IPS DF 6.9 (cell line): ENCODE results near the gene EPHB1.

Experiments used
- DNase-seq: peaks from one replicate; pipeline ENCODE4 v3.0.0-alpha.2; 2013; ENCODE audit warnings: low read depth, low spot score
- H3K27ac ChIP-seq: one replicate; pipeline ENCODE4 v1.5.1; 2013; ENCODE audit warnings: low read length, control low read depth
- H3K27me3 ChIP-seq: 2 replicates; pipeline ENCODE4 v1.6.1; 2013; ENCODE audit warnings: mild to moderate bottlenecking, low read length; ENCODE audit not compliant: control insufficient read depth, insufficient read depth
- H3K36me3 ChIP-seq: 2 replicates; pipeline ENCODE4 v1.6.1; 2013; ENCODE audit warnings: low read length; ENCODE audit not compliant: control insufficient read depth, insufficient read depth
- H3K4me1 ChIP-seq: 2 replicates; pipeline ENCODE4 v1.6.1; 2013; ENCODE audit warnings: low read length; ENCODE audit not compliant: control insufficient read depth, insufficient read depth
- H3K4me3 ChIP-seq: 2 replicates; pipeline ENCODE4 v1.5.1; 2013; ENCODE audit warnings: mild to moderate bottlenecking, low read length
- H3K9me3 ChIP-seq: 2 replicates; pipeline ENCODE4 v1.6.1; 2013; ENCODE audit warnings: low read length, inconsistent platforms; ENCODE audit not compliant: control insufficient read depth, insufficient read depth
- WGBS: extraction: QIAGEN DNeasy Blood & Tissue Kit; methylation state at CpG from one replicate; pipeline ENCODE4 v1.1.7; 2013; ENCODE audit warnings: mixed read lengths, missing lambda C conversion rate; ENCODE audit not compliant: insufficient read length, insufficient coverage; 5-methylcytosine and 5-hydroxymethylcytosine counted together

EPHB1 gene

GRCh38 chr3:134807189-134807588 is 12.1 kb downstream of the EPHB1 start:
- no peak for DNase-seq
- Histone ChIP-seq H3K27ac (no peak overlapping the region), H3K9me3 (no peaks in the 10 kb centered on the region), H3K36me3 (no peaks in the 10 kb centered on the region), H3K4me3 (no peak overlapping the region), H3K4me1 (peaks cover 7% of the 10 kb centered on the region; the same call in 1 of the 2 replicates), H3K27me3 (no peaks in the 10 kb centered on the region)
- no CpG with 5 or more reads among the region's 6 CpGs for WGBS

DNA sequence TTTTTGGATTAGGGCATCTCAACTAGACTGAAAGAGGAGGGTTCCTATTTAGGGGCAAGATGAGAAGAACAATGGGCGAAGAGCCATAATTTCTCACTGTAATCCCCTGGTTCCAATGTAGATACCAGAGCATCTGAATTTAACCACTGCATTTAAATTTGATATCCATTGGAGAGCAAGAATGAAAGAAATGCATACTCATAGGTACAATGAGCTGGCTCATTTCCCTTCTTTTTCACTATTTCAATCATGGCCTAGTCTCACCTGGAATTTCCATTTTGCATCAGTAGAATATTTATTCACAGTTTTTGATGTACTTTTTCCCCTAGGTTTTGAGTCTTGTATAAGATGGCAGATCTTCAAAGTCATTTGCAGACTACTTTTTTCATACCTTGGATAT is 13.8 kb downstream of the EPHB1 start:
- Histone ChIP-seq H3K4me3 (no peak overlapping the region), H3K9me3 (no peaks in the 10 kb centered on the region), H3K4me1 (peaks cover 7% of the 10 kb centered on the region; the same call in 1 of the 2 replicates), H3K27ac (no peak overlapping the region), H3K27me3 (no peaks in the 10 kb centered on the region), H3K36me3 (no peaks in the 10 kb centered on the region)
- no peak for DNase-seq
- WGBS, result no CpG with 5 or more reads among the region's 1 CpG

- WGBS, result no CpG with 5 or more reads among the region's 5 CpGs
- peaks cover 7% of the 10 kb centered on the region; the same call in 1 of the 2 replicates for H3K4me1 ChIP-seq
- DNase-seq, result no peak
- H3K27ac ChIP-seq, result no peak overlapping the region
- H3K4me3 ChIP-seq, result no peak overlapping the region
- no peaks in the 10 kb centered on the region for H3K36me3 ChIP-seq
- no peaks in the 10 kb centered on the region for H3K9me3 ChIP-seq
- H3K27me3 ChIP-seq, result no peaks in the 10 kb centered on the region
Measured at GRCh38 chr3:134809427-134810051, 14.5 kb downstream of the EPHB1 start.

- no CpG with 5 or more reads among the region's 2 CpGs for WGBS
- no peak for DNase-seq
Measured at GRCh38 chr3:134810052-134810435, 15.0 kb downstream of the EPHB1 start.

DNA sequence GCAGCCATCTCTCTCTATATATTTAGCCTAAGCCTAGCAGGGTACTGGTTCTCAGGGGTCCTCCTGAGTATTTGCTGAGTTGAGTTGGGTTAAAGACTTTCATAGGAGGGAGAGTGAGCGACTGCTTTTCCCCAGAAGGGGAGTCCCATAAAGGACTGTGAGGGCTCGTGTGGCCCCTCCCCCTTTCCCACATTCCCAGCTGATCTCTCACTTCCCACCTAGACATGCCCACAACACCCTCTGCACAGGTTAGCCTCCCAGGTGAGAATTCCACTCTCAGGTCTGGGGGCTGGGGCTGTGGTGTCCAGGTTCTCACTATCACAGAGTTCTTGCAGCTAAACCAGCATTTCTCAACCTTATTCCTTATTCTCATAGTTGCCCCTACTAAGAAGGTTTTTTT is 15.8 kb downstream of the EPHB1 start:
- Histone ChIP-seq H3K4me3 (no peak overlapping the region), H3K4me1 (peaks cover 7% of the 10 kb centered on the region; the same call in 1 of the 2 replicates), H3K9me3 (no peaks in the 10 kb centered on the region), H3K27ac (no peak overlapping the region), H3K27me3 (no peaks in the 10 kb centered on the region), H3K36me3 (no peaks in the 10 kb centered on the region)
- DNase-seq, result no peak
- WGBS, result no CpG with 5 or more reads among the region's 2 CpGs

More at GRCh38 chr3:134810052-134810435, 15.0 kb downstream of the EPHB1 start:
- Histone ChIP-seq H3K9me3 (no peaks in the 10 kb centered on the region), H3K4me1 (peaks cover 7% of the 10 kb centered on the region; the same call in 1 of the 2 replicates), H3K36me3 (no peaks in the 10 kb centered on the region), H3K4me3 (no peak overlapping the region), H3K27ac (no peak overlapping the region), H3K27me3 (no peaks in the 10 kb centered on the region)

GRCh38 chr3:134813618-134814017 is 18.6 kb downstream of the EPHB1 start:
- no peak overlapping the region for H3K4me3 ChIP-seq
- no peaks in the 10 kb centered on the region for H3K9me3 ChIP-seq
- no peaks in the 10 kb centered on the region for H3K36me3 ChIP-seq
- no CpG with 5 or more reads among the region's 1 CpG for WGBS
- H3K27me3 ChIP-seq, result no peaks in the 10 kb centered on the region
- no peak overlapping the region for H3K27ac ChIP-seq
- peaks cover 7% of the 10 kb centered on the region; the same call in 1 of the 2 replicates for H3K4me1 ChIP-seq
- no peak for DNase-seq

- no peaks in the 10 kb centered on the region for H3K4me1 ChIP-seq
- no peak overlapping the region for H3K27ac ChIP-seq
- no CpG with 5 or more reads among the region's 1 CpG for WGBS
- H3K9me3 ChIP-seq, result no peaks in the 10 kb centered on the region
- H3K36me3 ChIP-seq, result no peaks in the 10 kb centered on the region
- H3K4me3 ChIP-seq, result no peak overlapping the region
- no peak for DNase-seq
- H3K27me3 ChIP-seq, result no peaks in the 10 kb centered on the region
Measured at GRCh38 chr3:134815519-134815918, 20.5 kb downstream of the EPHB1 start.

- H3K4me1 ChIP-seq, result no peaks in the 10 kb centered on the region
- no peaks in the 10 kb centered on the region for H3K36me3 ChIP-seq
- WGBS, result no CpG with 5 or more reads among the region's 7 CpGs
- no peak overlapping the region for H3K27ac ChIP-seq
- no peak for DNase-seq
- H3K27me3 ChIP-seq, result no peaks in the 10 kb centered on the region
- H3K9me3 ChIP-seq, result no peaks in the 10 kb centered on the region
- no peak overlapping the region for H3K4me3 ChIP-seq
Measured at GRCh38 chr3:134816623-134817022, 21.6 kb downstream of the EPHB1 start.

GRCh38 chr3:134817297-134817696 is 22.2 kb downstream of the EPHB1 start:
- no peaks in the 10 kb centered on the region for H3K36me3 ChIP-seq
- no peak overlapping the region for H3K27ac ChIP-seq
- WGBS, result no CpG with 5 or more reads among the region's 6 CpGs

DNA sequence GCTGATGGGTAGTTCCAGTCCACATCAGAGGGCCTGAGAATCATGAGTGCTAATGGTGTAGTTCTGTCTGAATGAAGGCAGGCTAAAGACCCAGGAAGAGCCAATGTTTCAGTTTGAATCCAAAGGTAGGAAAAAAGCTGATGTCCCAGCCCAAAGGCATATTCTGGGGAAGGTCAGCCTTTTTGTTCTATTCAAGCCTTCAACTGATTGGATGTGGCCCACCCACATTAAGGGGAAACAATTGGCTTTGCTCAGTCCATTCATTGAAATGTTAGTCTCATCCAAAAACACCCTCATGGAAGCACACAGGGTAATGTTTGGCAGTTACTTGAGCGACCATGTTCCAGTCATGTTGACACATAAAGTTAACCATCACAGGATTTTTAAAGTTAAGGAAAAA is 25.9 kb downstream of the EPHB1 start:
- H3K27me3 ChIP-seq, result no peaks in the 10 kb centered on the region
- H3K4me3 ChIP-seq, result no peak overlapping the region
- no CpG with 5 or more reads among the region's 1 CpG for WGBS
- no peaks in the 10 kb centered on the region for H3K4me1 ChIP-seq
- H3K27ac ChIP-seq, result no peak overlapping the region
- no peak for DNase-seq
- H3K36me3 ChIP-seq, result no peaks in the 10 kb centered on the region
- no peaks in the 10 kb centered on the region for H3K9me3 ChIP-seq

More at GRCh38 chr3:134817297-134817696, 22.2 kb downstream of the EPHB1 start:
- DNase-seq, result no peak
- no peaks in the 10 kb centered on the region for H3K4me1 ChIP-seq
- no peak overlapping the region for H3K4me3 ChIP-seq
- H3K9me3 ChIP-seq, result no peaks in the 10 kb centered on the region
- no peaks in the 10 kb centered on the region for H3K27me3 ChIP-seq

DNA sequence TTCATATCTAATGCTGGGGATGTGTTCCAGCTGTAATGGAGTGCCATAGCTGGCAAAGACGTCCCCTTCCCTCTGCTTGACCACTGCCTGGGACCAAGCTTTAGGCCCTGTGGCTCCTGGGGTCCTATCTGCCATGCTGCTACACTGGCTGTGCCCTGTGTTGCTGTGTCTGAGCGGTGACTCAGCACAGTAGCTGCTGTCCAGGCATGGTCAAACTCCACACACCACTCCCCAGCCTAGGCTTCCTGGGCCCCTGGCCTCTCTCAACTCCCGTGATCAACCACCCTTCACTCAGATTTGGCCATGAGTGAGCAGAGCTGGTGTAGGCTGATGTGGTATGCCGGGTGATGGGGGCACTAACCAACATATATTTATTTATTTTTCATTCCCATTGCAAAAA is 27.0 kb downstream of the EPHB1 start:
- Histone ChIP-seq H3K4me1 (no peaks in the 10 kb centered on the region), H3K9me3 (no peaks in the 10 kb centered on the region)
- no CpG with 5 or more reads among the region's 4 CpGs for WGBS

More for the DNA sequence above, 27.0 kb downstream of the EPHB1 start:
- no peaks in the 10 kb centered on the region for H3K27me3 ChIP-seq
- H3K36me3 ChIP-seq, result no peaks in the 10 kb centered on the region
- no peak overlapping the region for H3K27ac ChIP-seq
- DNase-seq, result no peak
- H3K4me3 ChIP-seq, result no peak overlapping the region
